T47D (cell line): Measurements from ENCODE around the gene HEATR5B.
"Not testable (repeated sequence)": the region's sequence is repeated elsewhere in the genome, so short reads cannot be mapped to it uniquely, and the experiment has no call there.

Experiments used
- DNase-seq, 2 experiments: peaks; one replicate each; pipeline versions ENCODE4 v3.0.0 to v3.0.0-alpha.2; 2011 to 2012; ENCODE audit warnings: low read depth in 1 of 2, low spot score in 1 of 2
- JUND ChIP-seq: IDR thresholded peaks from 2 replicates; pipeline ENCODE4 v1.6.1; 2012; ENCODE audit warnings: low read depth
- in situ Hi-C: cut with HindIII; loops from 2 replicates; pipeline ENCODE4 v1.10.0; 2016; ENCODE audit warnings: low sequenced_read_pairs, low pct_unique_long_range_greater_than_20kb

HEATR5B gene

DNA sequence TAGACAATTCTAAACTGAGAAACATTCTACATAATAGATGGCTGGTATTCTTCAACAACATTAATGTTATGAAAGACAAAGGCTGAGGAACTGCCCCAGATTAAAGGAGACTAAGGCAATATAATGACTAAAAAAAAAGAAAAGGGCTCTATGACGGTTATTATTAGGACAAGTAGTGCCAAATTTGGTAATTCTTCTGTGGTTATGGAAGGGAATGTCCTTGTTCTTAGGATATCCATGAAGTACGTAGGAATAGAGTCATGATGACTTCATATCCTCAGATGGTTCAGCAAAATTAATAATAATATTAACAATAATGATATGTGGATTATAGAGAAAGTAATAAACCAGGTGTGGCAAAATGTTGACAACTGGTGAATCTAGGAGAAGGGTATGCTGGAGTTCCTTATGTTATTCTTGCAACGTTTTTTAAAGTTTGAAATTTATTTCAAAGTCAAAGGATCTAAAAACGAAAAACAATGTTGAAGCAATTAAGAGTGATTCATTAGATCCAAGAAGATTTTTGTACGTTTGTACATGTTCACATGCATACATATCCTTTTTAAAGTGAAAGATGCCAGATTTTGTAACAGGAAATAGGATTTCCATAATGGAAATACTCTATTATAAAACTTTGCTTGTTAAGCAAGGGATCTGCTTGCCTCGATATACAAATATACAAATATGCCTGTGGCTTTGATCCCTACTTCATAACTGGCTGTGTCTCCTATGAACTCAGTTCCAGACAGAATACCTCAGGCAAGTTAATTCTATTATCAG, 90.1 kb downstream of the HEATR5B start:
- DNase-seq: no peak
- no peak for TF ChIP-seq JUND
- in situ Hi-C loops: no loop called here

GRCh38 chr2:36988008-36988407, 96.2 kb downstream of the HEATR5B start:
- DNase-seq: no peak
- in situ Hi-C loops: no loop called here
- TF ChIP-seq JUND: no peak

- TF ChIP-seq JUND: no peak
- DNase-seq: no peak
- in situ Hi-C loops: no loop called here
Measured at GRCh38 chr2:36982467-36982866, 101.7 kb downstream of the HEATR5B start.

DNA sequence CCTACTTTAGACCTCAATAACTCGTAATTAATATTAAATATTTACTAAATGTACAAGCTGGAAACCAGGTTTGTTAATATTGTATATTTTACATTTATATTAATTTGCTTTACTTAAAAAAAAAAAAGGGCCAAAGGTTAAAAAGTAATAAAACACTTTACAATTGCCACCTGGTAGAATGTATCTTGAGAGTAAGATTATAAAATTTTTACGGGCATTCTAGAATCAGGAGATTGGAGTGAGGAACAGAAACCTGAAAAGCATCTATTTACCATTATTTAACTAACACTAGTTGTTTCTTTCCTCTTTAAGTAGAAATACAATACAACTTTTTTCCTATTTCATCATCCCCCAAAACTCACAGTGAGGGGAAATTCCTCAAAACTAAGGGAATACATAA, 102.3 kb downstream of the HEATR5B start:
- TF ChIP-seq JUND: no peak
- in situ Hi-C loops: no loop called here
- no peak for DNase-seq

DNA sequence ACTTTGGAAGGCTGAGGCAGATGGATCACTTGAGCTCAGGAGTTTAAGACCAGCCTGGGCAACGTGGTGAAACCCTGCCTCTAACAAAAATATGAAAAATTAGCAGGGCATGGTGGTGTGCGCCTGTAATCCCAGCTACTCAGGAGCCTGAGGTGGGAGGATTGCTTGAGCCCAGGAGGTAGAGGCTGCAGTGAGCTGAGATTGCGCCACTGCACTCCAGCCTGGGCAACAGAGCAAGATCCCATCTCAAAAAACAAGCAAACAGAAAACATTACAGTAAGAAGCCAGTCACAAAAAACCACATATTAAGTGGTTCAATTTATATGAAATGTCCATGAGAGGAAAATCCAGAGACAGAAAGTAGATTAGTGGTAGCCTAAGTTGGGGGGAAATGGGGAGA, 105.2 kb downstream of the HEATR5B start:
- in situ Hi-C loops, DNase-seq: not testable (repeated sequence)

GRCh38 chr2:36976065-36976464, 108.1 kb downstream of the HEATR5B start:
- in situ Hi-C loops: no loop called here
- no peak for DNase-seq
- no peak for TF ChIP-seq JUND

- no peak for TF ChIP-seq JUND
- in situ Hi-C loops: no loop called here
- DNase-seq: no peak
Measured at GRCh38 chr2:36975306-36975705, 108.9 kb downstream of the HEATR5B start.

DNA sequence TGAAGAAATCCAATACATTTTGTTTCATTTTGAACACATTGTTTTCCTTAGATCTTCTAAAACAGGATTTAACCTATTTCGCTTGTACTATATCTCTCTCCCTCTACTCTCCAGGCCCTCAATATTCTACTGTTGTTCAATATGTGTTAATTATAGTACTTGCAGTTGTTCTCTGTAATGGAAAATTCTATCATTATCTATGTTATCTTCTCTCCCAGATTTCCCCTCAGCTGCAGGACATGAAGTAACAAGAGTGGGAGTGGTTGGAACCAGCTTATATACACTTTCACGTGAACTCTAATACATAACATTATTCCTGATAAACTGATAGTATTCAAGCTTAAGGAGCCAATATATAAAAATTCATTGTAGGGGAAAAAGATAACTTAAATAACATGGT, 110.9 kb downstream of the HEATR5B start:
- in situ Hi-C loops: no loop called here
- TF ChIP-seq JUND: no peak
- DNase-seq: no peak

DNA sequence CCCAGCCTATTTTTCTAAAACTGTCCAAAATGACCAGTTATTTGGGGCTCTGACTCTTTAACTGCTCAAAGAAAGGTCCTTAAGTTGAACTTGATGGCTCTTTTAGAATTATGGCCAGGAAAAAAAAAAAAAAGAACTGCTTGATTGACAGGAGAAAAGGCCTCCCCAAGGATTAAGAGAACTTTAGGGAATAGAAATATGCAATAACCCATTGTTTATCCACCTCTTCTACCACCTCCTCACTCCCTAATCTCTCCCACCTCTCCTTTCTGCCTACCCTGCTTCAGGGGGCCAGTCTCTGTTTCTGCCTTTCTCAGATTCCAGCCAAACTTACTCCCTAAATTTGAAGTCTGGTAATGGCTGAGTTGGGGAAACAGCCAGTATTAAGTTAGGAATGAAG, 112.2 kb downstream of the HEATR5B start:
- DNase-seq: no peak
- no peak for TF ChIP-seq JUND
- in situ Hi-C loops: no loop called here

- peak in 1 of 2 experiments; percentile 35 for DNase-seq
- in situ Hi-C loops: no loop called here
- no peak for TF ChIP-seq JUND
Measured at GRCh38 chr2:36967236-36967876, 116.8 kb downstream of the HEATR5B start.

- peak; percentile 71 to 96 for DNase-seq
- TF ChIP-seq JUND: no peak
- in situ Hi-C loops: no loop called here
Measured at GRCh38 chr2:36966370-36967235, 117.6 kb downstream of the HEATR5B start, which contains the start of gene STRN. Gene STRN, minus strand, starts transcription at chr2:36966536. Its CDS starts 73 bp downstream, at chr2:36966463.

DNA sequence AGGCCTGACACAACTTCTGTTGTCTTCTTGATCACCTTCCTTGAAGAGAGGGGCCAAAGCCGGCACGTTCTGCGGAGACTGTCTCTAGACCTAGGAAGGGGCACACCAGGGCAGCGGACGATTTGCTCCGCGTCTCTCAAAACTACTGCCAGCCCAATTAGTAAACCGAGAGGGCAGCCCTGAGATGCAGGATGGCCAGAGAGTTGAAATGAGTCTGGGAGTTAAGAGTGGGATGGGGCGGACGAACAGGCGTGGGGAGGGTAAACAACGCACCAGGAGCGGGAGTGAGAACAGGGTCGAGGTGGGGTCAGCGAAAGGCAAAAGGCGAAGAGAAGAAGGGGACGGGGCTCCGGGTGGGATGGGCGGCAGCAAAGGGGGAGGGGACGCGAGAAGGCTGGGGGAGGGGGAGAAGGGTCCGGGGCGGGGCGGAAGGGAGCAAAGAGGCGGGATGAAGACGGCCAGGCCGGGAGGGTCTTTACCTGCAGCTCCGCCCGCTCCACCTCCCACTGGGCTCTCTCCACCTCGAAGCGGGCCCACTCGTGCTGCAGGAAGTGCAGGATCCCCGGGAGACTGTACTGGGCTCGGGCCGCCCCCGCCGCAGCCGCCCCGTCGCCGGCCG, 118.3 kb downstream of the HEATR5B start:
- no peak for TF ChIP-seq JUND
- DNase-seq: peak; percentile 7 to 23
- in situ Hi-C loops: no loop called here
